Skin epidermis (tissue), 12 donors: ENCODE results near the gene CADM1.

Experiments
- H3K27ac ChIP-seq, 21 experiments: fragments of 200-600 bp; sonication (generic) in 11 of 21; one replicate each; pipeline ENCODE4 v1.5.0; 2020; ENCODE audit warnings: mild to moderate bottlenecking in 3 of 21, inconsistent platforms in 2 of 21, moderate library complexity in 2 of 21
- H3K4me3 ChIP-seq, 7 experiments: fragments of 200-600 bp; sonication (generic) in 2 of 7; one replicate each; pipeline ENCODE4 v1.5.0; 2020; ENCODE audit warnings: inconsistent platforms in 2 of 7, mild to moderate bottlenecking in 2 of 7, moderate library complexity in 1 of 7

The CADM1 gene

DNA sequence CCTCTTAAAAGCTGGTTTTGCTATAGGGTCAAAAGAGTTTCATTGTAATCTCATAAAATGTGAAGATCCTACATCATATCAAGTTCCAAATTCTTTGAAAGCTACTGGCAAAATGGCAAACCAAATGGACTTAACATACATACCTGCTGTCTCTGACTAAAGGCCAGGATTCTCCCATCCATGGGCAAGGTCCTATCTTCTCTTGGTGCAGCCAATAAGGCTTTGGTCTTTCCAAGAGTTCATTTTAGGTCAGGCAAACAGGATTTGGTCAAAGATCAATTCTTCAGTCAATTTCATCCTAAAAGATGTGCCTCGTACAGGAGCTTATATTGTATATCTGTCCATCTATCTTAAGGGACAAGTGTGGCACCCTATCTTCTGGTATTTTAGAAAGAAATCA is 49.7 kb downstream of the CADM1 start:
- Histone ChIP-seq H3K4me3 (no peak overlapping the region), H3K27ac (no peak overlapping the region)

DNA sequence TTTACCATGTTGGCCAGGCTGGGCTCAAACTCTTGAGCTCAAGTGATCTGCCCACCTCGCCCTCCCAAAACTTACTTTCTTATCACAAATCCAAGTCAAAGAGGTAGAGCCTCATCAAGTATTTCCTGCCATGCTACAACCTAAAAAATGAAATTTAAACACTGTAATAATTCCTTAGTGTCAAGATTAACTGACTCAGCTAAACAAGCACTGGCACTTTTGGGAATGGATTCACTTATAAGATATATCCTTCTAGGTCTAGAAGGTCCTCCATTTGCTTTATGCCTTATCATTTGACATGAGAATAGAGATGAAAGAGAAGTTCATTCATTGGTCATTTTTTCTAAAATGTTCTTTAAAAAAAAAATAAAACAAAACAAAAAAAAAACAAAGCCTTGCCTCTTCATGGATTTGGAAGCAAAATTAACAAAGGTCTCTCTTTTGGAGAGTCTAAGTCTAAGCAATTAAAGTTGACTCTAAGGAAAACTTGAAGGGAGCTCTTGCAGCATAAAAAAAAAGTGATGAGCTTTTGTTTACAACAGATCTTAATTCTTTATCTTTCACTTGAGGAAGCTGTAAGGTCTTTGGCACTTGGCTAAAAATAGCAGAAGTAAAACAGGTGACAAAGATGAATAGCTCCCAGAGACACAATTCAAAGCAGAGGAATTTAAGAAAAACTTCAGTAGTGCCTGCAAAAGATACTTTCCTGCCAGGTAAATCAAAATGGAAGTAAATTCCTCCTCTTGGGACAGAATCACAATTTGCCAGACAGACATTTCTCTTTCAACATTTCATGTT is 50.3 kb downstream of the CADM1 start:
- H3K4me3 ChIP-seq = no peak overlapping the region
- no peak overlapping the region for H3K27ac ChIP-seq

GRCh38 chr11:115452241-115452640 is 52.0 kb downstream of the CADM1 start:
- Histone ChIP-seq H3K27ac (no peak overlapping the region), H3K4me3 (no peak overlapping the region)

GRCh38 chr11:115450519-115450918 is 53.7 kb downstream of the CADM1 start:
- no peak overlapping the region for H3K4me3 ChIP-seq
- no peak overlapping the region for H3K27ac ChIP-seq

GRCh38 chr11:115447273-115447864 is 56.8 kb downstream of the CADM1 start:
- no peak overlapping the region for H3K27ac ChIP-seq
- no peak overlapping the region for H3K4me3 ChIP-seq

DNA sequence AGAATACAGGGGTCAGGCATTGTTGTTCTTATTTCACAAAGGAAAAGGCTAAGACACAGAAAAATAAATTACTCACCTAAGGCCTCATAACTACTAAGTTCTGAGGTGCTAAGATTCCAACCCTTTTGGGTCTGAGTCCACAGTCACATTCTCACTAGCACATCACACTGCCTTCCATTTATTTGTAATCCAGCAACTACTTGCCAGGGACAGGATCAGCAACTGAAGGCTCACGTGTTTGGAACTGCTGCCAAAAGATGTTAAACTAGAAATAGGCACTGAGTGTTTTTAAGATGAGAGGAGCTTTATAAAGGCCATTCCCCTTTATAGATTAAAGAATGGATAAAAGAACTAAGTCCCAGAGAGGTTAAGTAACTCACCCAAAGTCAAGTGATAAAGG is 58.0 kb downstream of the CADM1 start:
- Histone ChIP-seq H3K4me3 (no peak overlapping the region), H3K27ac (no peak overlapping the region)

DNA sequence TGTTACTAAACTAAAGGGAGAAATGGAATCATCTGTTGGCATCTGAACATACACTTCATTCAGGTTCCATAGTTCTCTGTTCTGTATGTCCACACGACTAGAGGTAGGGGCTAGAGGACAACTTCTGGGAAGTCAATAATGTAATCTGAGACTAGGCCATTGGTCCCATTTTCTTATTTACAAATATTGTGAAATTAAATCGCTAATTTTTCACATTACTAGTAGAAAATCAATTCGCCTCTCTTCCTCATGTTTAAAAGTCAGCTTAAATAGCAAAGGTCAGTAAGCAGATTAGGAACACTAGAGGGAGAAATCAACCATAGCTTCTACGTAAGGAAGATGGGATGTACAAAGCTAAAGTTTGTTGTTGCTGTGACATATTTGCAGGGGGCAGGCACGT is 59.7 kb downstream of the CADM1 start:
- no peak overlapping the region for H3K4me3 ChIP-seq
- no peak overlapping the region for H3K27ac ChIP-seq

DNA sequence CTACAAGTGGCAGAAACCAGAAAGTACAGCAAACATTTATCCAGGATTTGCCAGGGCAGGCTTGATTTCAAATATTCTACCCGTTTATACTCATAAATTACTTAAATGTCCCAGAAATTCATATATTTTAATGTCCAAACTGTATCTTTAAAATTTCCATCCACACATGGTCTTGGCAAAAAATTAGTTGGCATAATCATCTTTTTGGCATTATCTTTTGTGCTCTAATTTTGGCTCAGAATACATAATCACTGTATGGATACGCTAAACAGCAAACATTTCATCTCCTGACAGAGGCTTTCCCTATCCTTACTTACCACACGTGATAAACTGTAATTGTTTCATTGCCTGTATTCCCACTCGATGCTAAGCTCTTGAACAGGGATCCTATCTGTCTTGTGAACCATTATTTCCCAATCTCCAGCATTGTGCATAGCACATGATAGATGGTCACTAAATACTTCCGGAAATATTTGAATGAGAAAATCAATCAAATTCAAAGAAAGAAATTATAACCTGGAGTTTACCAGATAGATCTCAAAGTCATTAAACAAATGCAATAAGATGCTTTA is 64.2 kb downstream of the CADM1 start:
- H3K4me3 ChIP-seq = no peak overlapping the region
- no peak overlapping the region for H3K27ac ChIP-seq

- H3K27ac ChIP-seq = no peak overlapping the region
- H3K4me3 ChIP-seq = no peak overlapping the region
Observed at GRCh38 chr11:115439385-115439784, 64.8 kb downstream of the CADM1 start.

GRCh38 chr11:115437902-115438575 is 66.2 kb downstream of the CADM1 start:
- Histone ChIP-seq H3K4me3 (no peak overlapping the region), H3K27ac (no peak overlapping the region)

GRCh38 chr11:115430345-115430744 is 73.9 kb downstream of the CADM1 start:
- no peak overlapping the region for H3K4me3 ChIP-seq
- H3K27ac ChIP-seq = no peak overlapping the region

GRCh38 chr11:115428306-115428705 is 75.9 kb downstream of the CADM1 start:
- Histone ChIP-seq H3K27ac (no peak overlapping the region), H3K4me3 (no peak overlapping the region)

DNA sequence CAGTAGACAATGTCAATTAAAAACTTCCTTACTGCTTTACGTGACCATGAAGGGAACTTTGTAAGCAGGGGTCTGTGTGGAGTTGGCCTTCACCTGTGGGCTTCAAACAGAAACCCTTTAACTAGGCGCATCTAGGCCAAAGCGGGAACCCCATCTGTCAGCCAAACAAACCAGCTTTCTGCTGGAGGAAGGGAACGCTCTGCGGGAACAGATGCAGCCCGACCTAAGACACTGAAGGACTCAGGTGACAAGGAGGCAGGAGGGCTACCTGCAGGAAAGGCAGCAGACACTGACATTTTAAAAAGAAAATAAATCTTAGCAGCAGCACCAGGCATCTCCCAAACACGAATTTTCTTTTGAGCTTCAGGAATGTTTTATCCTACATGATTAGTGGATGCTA is 78.4 kb downstream of the CADM1 start:
- Histone ChIP-seq H3K27ac (no peak overlapping the region), H3K4me3 (no peak overlapping the region)

- Histone ChIP-seq H3K4me3 (no peak overlapping the region), H3K27ac (no peak overlapping the region)
Observed at GRCh38 chr11:115425250-115425649, 79.0 kb downstream of the CADM1 start.

DNA sequence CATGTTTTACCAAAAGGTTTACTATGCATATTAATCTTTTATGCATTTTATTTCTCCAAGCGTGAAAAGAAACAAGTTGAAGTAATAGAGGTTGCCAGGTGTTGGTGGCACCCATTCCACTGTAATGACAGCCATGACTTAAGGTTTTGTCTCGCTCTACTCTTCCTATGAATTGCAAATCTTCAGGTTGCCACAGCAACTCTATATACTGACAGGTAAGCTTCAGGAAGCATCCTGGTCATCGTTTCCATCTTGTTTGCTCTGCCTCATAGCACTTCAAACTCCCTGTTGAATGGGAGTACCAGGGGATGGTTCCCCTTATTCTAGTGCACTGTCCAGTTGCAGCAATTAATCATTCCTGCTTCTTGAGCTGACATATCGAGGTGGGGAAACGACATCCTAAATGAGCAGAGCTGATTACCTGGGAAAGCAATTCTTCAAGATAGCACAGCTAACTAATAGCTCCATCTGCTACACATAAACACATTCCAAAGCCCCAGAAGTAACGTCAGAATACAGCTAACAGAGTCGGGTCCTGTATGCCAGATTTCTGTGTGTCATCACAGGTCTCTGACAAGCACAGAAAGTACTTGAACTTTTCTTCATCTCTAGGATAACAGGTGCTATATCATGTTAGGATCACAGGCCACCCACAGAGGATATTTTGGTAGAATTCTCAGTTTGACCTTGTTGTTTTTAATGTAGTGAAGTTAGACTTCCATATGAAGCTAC is 80.3 kb downstream of the CADM1 start:
- H3K4me3 ChIP-seq = no peak overlapping the region
- H3K27ac ChIP-seq = no peak overlapping the region

- Histone ChIP-seq H3K27ac (no peak overlapping the region), H3K4me3 (no peak overlapping the region)
Observed at GRCh38 chr11:115421992-115422689, 82.1 kb downstream of the CADM1 start.

DNA sequence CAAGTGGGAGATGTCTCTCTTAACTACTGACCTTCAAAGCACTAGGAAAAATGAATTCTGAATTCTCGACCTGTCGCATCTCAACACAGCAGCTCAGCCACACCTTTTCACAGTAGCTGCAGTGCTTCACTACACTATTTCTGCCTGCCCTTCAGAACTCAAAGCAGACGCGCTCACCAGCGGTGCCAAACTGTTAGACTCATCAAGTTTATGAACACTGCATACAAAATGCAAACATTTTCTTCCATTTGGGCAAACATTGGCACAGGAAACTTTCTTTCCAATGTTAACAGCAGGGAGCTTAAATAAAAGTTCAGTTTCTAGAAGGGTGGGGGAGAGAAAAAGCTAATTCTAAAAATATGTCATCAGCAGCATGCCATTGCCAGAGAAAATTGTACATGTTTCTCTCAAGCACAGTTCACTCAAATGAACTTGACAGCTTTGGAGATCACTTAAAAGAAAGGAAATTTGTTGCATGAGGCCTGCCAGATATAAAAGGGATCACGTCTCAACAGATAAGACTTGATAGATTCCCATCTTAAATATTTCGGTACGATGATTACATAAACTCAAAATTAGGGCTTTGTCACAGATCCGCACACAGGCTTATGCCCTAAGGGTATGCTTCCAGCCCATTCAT is 82.7 kb downstream of the CADM1 start:
- H3K4me3 ChIP-seq = no peak overlapping the region
- H3K27ac ChIP-seq = no peak overlapping the region

- H3K27ac ChIP-seq = no peak overlapping the region
- no peak overlapping the region for H3K4me3 ChIP-seq
Observed at GRCh38 chr11:115420505-115420904, 83.7 kb downstream of the CADM1 start.

- no peak overlapping the region for H3K27ac ChIP-seq
Observed at GRCh38 chr11:115418626-115419025, 85.6 kb downstream of the CADM1 start.

More at GRCh38 chr11:115418626-115419025, 85.6 kb downstream of the CADM1 start:
- no peak overlapping the region for H3K4me3 ChIP-seq
